ENCODE data around the gene BAZ1A. TPM values are rescaled to one million over a fixed set of nuclear protein-coding genes. Genes with fewer than 3 reads are reported as not detected.
A peak's percentile ranks its signal among the peaks of the same experiment; 100 is the strongest.

The BAZ1A gene
- total RNA-seq, 1 experiment from 2014 or later, result 136 TPM

GRCh38 chr14:34906287-34906686 lies 31.1 kb upstream of the BAZ1A start:
- no peaks in the 10 kb centered on the region for H3K9me3 ChIP-seq (ENCODE audit: low read length)
- no peak overlapping the region for H3K4me3 ChIP-seq (ENCODE audit: low read length)
- no peak overlapping the region for H3K4me2 ChIP-seq (ENCODE audit: low read depth, low read length, poor library complexity, severe bottlenecking)
- no peak overlapping the region for H2AFZ ChIP-seq (ENCODE audit: low read length)
- no peaks in the 10 kb centered on the region for H3K36me3 ChIP-seq (ENCODE audit: insufficient read depth, low read length)
- H4K20me1 ChIP-seq (ENCODE audit: insufficient read depth, low read depth, low read length), result no peaks in the 10 kb centered on the region
- H3K9ac ChIP-seq (ENCODE audit: low read length), result no peak overlapping the region
- no peaks in the 10 kb centered on the region for H3K9me2 ChIP-seq (replicated peaks; ENCODE audit: insufficient read depth, low read length)
- H3K4me1 ChIP-seq (ENCODE audit: low read length), result no peaks in the 10 kb centered on the region
- H3K27ac ChIP-seq (ENCODE audit: low read length), result no peak overlapping the region
- H3K27me3 ChIP-seq (ENCODE audit: low read length), result no peaks in the 10 kb centered on the region
- no peak for DNase-seq
- no peaks in the 10 kb centered on the region for H3K79me2 ChIP-seq (ENCODE audit: low read length)

GRCh38 chr14:34895277-34895676 lies 20.1 kb upstream of the BAZ1A start:
- no peak overlapping the region for H3K4me2 ChIP-seq (ENCODE audit: low read depth, low read length, poor library complexity, severe bottlenecking)
- H4K20me1 ChIP-seq (ENCODE audit: insufficient read depth, low read depth, low read length), result no peaks in the 10 kb centered on the region
- no peaks in the 10 kb centered on the region for H3K9me3 ChIP-seq (ENCODE audit: low read length)
- DNase-seq, result no peak
- H2AFZ ChIP-seq (ENCODE audit: low read length), result no peak overlapping the region
- 0 out of 2 replicates have a peak, but pooled peaks cover 3% of the 10 kb centered on the region for H3K4me1 ChIP-seq (ENCODE audit: low read length)
- no peaks in the 10 kb centered on the region for H3K36me3 ChIP-seq (ENCODE audit: insufficient read depth, low read length)
- H3K27me3 ChIP-seq (ENCODE audit: low read length), result no peaks in the 10 kb centered on the region
- no peak overlapping the region for H3K4me3 ChIP-seq (ENCODE audit: low read length)
- no peak overlapping the region for H3K9ac ChIP-seq (ENCODE audit: low read length)
- H3K79me2 ChIP-seq (ENCODE audit: low read length), result no peaks in the 10 kb centered on the region
- H3K9me2 ChIP-seq (replicated peaks; ENCODE audit: insufficient read depth, low read length), result no peaks in the 10 kb centered on the region
- H3K27ac ChIP-seq (ENCODE audit: low read length), result no peak overlapping the region

GRCh38 chr14:34890937-34891336 lies 15.8 kb upstream of the BAZ1A start:
- no peak overlapping the region for H2AFZ ChIP-seq (ENCODE audit: low read length)
- H3K36me3 ChIP-seq (ENCODE audit: insufficient read depth, low read length), result no peaks in the 10 kb centered on the region
- no peaks in the 10 kb centered on the region for H3K9me2 ChIP-seq (replicated peaks; ENCODE audit: insufficient read depth, low read length)
- H3K9me3 ChIP-seq (ENCODE audit: low read length), result no peaks in the 10 kb centered on the region
- H4K20me1 ChIP-seq (ENCODE audit: insufficient read depth, low read depth, low read length), result no peaks in the 10 kb centered on the region
- H3K9ac ChIP-seq (ENCODE audit: low read length), result no peak overlapping the region
- H3K4me3 ChIP-seq (ENCODE audit: low read length), result no peak overlapping the region
- DNase-seq, result no peak
- no peaks in the 10 kb centered on the region for H3K27me3 ChIP-seq (ENCODE audit: low read length)
- H3K79me2 ChIP-seq (ENCODE audit: low read length), result no peaks in the 10 kb centered on the region
- H3K27ac ChIP-seq (ENCODE audit: low read length), result no peak overlapping the region
- H3K4me2 ChIP-seq (ENCODE audit: low read depth, low read length, poor library complexity, severe bottlenecking), result no peak overlapping the region
- no peaks in the 10 kb centered on the region for H3K4me1 ChIP-seq (ENCODE audit: low read length)

GRCh38 chr14:34888186-34888585 lies 13.0 kb upstream of the BAZ1A start:
- Histone ChIP-seq H3K27ac (ENCODE audit: low read length) (no peak overlapping the region), H3K4me2 (ENCODE audit: low read depth, low read length, poor library complexity, severe bottlenecking) (no peak overlapping the region), H3K9me3 (ENCODE audit: low read length) (no peaks in the 10 kb centered on the region), H3K4me1 (ENCODE audit: low read length) (no peaks in the 10 kb centered on the region), H3K79me2 (ENCODE audit: low read length) (no peaks in the 10 kb centered on the region), H3K27me3 (ENCODE audit: low read length) (no peaks in the 10 kb centered on the region), H3K4me3 (ENCODE audit: low read length) (no peak overlapping the region), H3K9me2 (replicated peaks; ENCODE audit: insufficient read depth, low read length) (no peaks in the 10 kb centered on the region), H3K9ac (ENCODE audit: low read length) (no peak overlapping the region), H2AFZ (ENCODE audit: low read length) (no peak overlapping the region), H3K36me3 (ENCODE audit: insufficient read depth, low read length) (no peaks in the 10 kb centered on the region), H4K20me1 (ENCODE audit: insufficient read depth, low read depth, low read length) (no peaks in the 10 kb centered on the region)
- no peak for DNase-seq

- no peak overlapping the region for H3K9ac ChIP-seq (ENCODE audit: low read length)
- no peak overlapping the region for H3K4me2 ChIP-seq (ENCODE audit: low read depth, low read length, poor library complexity, severe bottlenecking)
- H2AFZ ChIP-seq (ENCODE audit: low read length), result no peak overlapping the region
- no peaks in the 10 kb centered on the region for H3K79me2 ChIP-seq (ENCODE audit: low read length)
- no peaks in the 10 kb centered on the region for H4K20me1 ChIP-seq (ENCODE audit: insufficient read depth, low read depth, low read length)
- no peaks in the 10 kb centered on the region for H3K9me3 ChIP-seq (ENCODE audit: low read length)
- no peak for DNase-seq
- H3K36me3 ChIP-seq (ENCODE audit: insufficient read depth, low read length), result no peaks in the 10 kb centered on the region
- no peaks in the 10 kb centered on the region for H3K4me1 ChIP-seq (ENCODE audit: low read length)
- H3K27me3 ChIP-seq (ENCODE audit: low read length), result no peaks in the 10 kb centered on the region
- no peak overlapping the region for H3K4me3 ChIP-seq (ENCODE audit: low read length)
- no peak overlapping the region for H3K27ac ChIP-seq (ENCODE audit: low read length)
- H3K9me2 ChIP-seq (replicated peaks; ENCODE audit: insufficient read depth, low read length), result no peaks in the 10 kb centered on the region
These were observed 8.8 kb upstream of the BAZ1A start for GRCh38 chr14:34883954-34884353.

- H3K9me3 ChIP-seq (ENCODE audit: low read length), result no peaks in the 10 kb centered on the region
- peak overlapping the region; percentile 93 for H3K27ac ChIP-seq (ENCODE audit: low read length)
- peaks cover 35% of the 10 kb centered on the region for H3K4me1 ChIP-seq (ENCODE audit: low read length)
- peaks cover 25% of the 10 kb centered on the region for H3K36me3 ChIP-seq (ENCODE audit: insufficient read depth, low read length)
- peak overlapping the region; percentile 73 for H3K4me3 ChIP-seq (ENCODE audit: low read length)
- DNase-seq, result peak; percentile 85
- no peaks in the 10 kb centered on the region for H3K27me3 ChIP-seq (ENCODE audit: low read length)
- H3K9ac ChIP-seq (ENCODE audit: low read length), result peak overlapping the region; percentile 95
- peak overlapping the region; percentile 64; the same call in 1 of the 2 replicates for H2AFZ ChIP-seq (ENCODE audit: low read length)
- no peaks in the 10 kb centered on the region for H4K20me1 ChIP-seq (ENCODE audit: insufficient read depth, low read depth, low read length)
- H3K4me2 ChIP-seq (ENCODE audit: low read depth, low read length, poor library complexity, severe bottlenecking), result peak overlapping the region; percentile 73
- peaks cover 65% of the 10 kb centered on the region for H3K79me2 ChIP-seq (ENCODE audit: low read length)
- no peaks in the 10 kb centered on the region for H3K9me2 ChIP-seq (replicated peaks; ENCODE audit: insufficient read depth, low read length)
These were observed 652 bp downstream of the BAZ1A start for GRCh38 chr14:34874386-34875030.

GRCh38 chr14:34873589-34874385 lies 1.4 kb downstream of the BAZ1A start:
- peak overlapping the region; percentile 64; the same call in 1 of the 2 replicates for H2AFZ ChIP-seq (ENCODE audit: low read length)
- no peaks in the 10 kb centered on the region for H3K9me3 ChIP-seq (ENCODE audit: low read length)
- no peaks in the 10 kb centered on the region for H4K20me1 ChIP-seq (ENCODE audit: insufficient read depth, low read depth, low read length)
- H3K79me2 ChIP-seq (ENCODE audit: low read length), result peaks cover 72% of the 10 kb centered on the region
- DNase-seq, result peak; percentile 99
- H3K4me3 ChIP-seq (ENCODE audit: low read length), result peak overlapping the region; percentile 73
- H3K27ac ChIP-seq (ENCODE audit: low read length), result peak overlapping the region; percentile 93
- H3K36me3 ChIP-seq (ENCODE audit: insufficient read depth, low read length), result peaks cover 30% of the 10 kb centered on the region
- no peaks in the 10 kb centered on the region for H3K27me3 ChIP-seq (ENCODE audit: low read length)
- H3K9ac ChIP-seq (ENCODE audit: low read length), result peak overlapping the region; percentile 95
- H3K4me1 ChIP-seq (ENCODE audit: low read length), result peaks cover 35% of the 10 kb centered on the region
- peak overlapping the region; percentile 73 for H3K4me2 ChIP-seq (ENCODE audit: low read depth, low read length, poor library complexity, severe bottlenecking)
- H3K9me2 ChIP-seq (replicated peaks; ENCODE audit: insufficient read depth, low read length), result no peaks in the 10 kb centered on the region

GRCh38 chr14:34872822-34873588 lies 2.2 kb downstream of the BAZ1A start:
- peak; percentile 66 for DNase-seq
- Histone ChIP-seq H3K9ac (ENCODE audit: low read length) (peak overlapping the region; percentile 95), H3K27ac (ENCODE audit: low read length) (peak overlapping the region; percentile 93), H3K36me3 (ENCODE audit: insufficient read depth, low read length) (peaks cover 36% of the 10 kb centered on the region), H3K4me1 (ENCODE audit: low read length) (peaks cover 35% of the 10 kb centered on the region), H3K9me3 (ENCODE audit: low read length) (no peaks in the 10 kb centered on the region), H2AFZ (ENCODE audit: low read length) (no peak overlapping the region), H3K4me3 (ENCODE audit: low read length) (peak overlapping the region; percentile 73), H3K79me2 (ENCODE audit: low read length) (peaks cover 79% of the 10 kb centered on the region), H3K9me2 (replicated peaks; ENCODE audit: insufficient read depth, low read length) (no peaks in the 10 kb centered on the region), H4K20me1 (ENCODE audit: insufficient read depth, low read depth, low read length) (no peaks in the 10 kb centered on the region), H3K27me3 (ENCODE audit: low read length) (no peaks in the 10 kb centered on the region), H3K4me2 (ENCODE audit: low read depth, low read length, poor library complexity, severe bottlenecking) (peak overlapping the region; percentile 73)

Data from Karpas-422 (cell line).